Activated CD4-positive, alpha-beta T cell treated with anti-CD3 and anti-CD28 coated beads for 1 hour (primary cell): ENCODE measurements around the gene CCDC102A.

Source experiments
- DNase-seq: peaks from one replicate; pipeline ENCODE4 v3.0.0-alpha.2; 2020

The CCDC102A gene

GRCh38 chr16:57517397-57518367, 18.7 kb downstream of the CCDC102A start:
- DNase-seq = no peak

GRCh38 chr16:57516773-57517172, 19.6 kb downstream of the CCDC102A start:
- DNase-seq = no peak

- DNase-seq = no peak
Measured at GRCh38 chr16:57516176-57516725, 20.1 kb downstream of the CCDC102A start.

- no peak for DNase-seq
Measured at GRCh38 chr16:57514791-57515600, 21.4 kb downstream of the CCDC102A start.

- DNase-seq = no peak
Measured at GRCh38 chr16:57514371-57514770, 22.0 kb downstream of the CCDC102A start.

- no peak for DNase-seq
Measured at GRCh38 chr16:57513371-57514102, 22.8 kb downstream of the CCDC102A start.

GRCh38 chr16:57512296-57513001, 23.9 kb downstream of the CCDC102A start:
- no peak for DNase-seq

GRCh38 chr16:57510016-57510871, 26.1 kb downstream of the CCDC102A start:
- DNase-seq = no peak

- no peak for DNase-seq
Measured at GRCh38 chr16:57509231-57509923, 27.0 kb downstream of the CCDC102A start.

- DNase-seq = no peak
Measured at GRCh38 chr16:57508035-57508425, 28.3 kb downstream of the CCDC102A start.

GRCh38 chr16:57507136-57508034, 29.0 kb downstream of the CCDC102A start:
- DNase-seq = no peak

GRCh38 chr16:57505169-57505568, 31.2 kb downstream of the CCDC102A start:
- DNase-seq = no peak

GRCh38 chr16:57504491-57504890, 31.9 kb downstream of the CCDC102A start:
- no peak for DNase-seq

- no peak for DNase-seq
Measured at GRCh38 chr16:57504001-57504400, 32.4 kb downstream of the CCDC102A start.

- no peak for DNase-seq
Measured at GRCh38 chr16:57503366-57503765, 33.0 kb downstream of the CCDC102A start.

- no peak for DNase-seq
Measured at GRCh38 chr16:57502048-57502775, 34.2 kb downstream of the CCDC102A start.

GRCh38 chr16:57501492-57501891, 34.9 kb downstream of the CCDC102A start:
- DNase-seq = no peak

- DNase-seq = no peak
Measured at GRCh38 chr16:57500578-57501111, 35.7 kb downstream of the CCDC102A start.
